SK-N-SH treated with all-trans-retinoic acid at 6 μM for 48 hours (cell line): Measurements from ENCODE around the gene ADPGK.

Experiments
- ARNTL ChIP-seq: fragments of 450-650 bp; formaldehyde crosslinking; IDR thresholded peaks from 2 replicates; pipeline ENCODE4 v1.5.0; 2020; ENCODE audit warnings: low read depth, mild to moderate bottlenecking, moderate library complexity, borderline replicate concordance
- CREB5 ChIP-seq: fragments of 250-450 bp; sonication (Bioruptor Pico); IDR thresholded peaks from 2 replicates; pipeline ENCODE4 v1.5.1; 2020; ENCODE audit warnings: low read depth, mild to moderate bottlenecking, moderate library complexity
- GLIS3 ChIP-seq: fragments of 250-450 bp; sonication (Bioruptor Pico); IDR thresholded peaks from 2 replicates; pipeline ENCODE4 v1.5.0; 2020; ENCODE audit warnings: mild to moderate bottlenecking, moderate library complexity
- OSR1 ChIP-seq: fragments of 250-450 bp; sonication (Bioruptor Pico); IDR thresholded peaks from 2 replicates; pipeline ENCODE4 v1.8.0; 2022; ENCODE audit warnings: moderate library complexity, mild to moderate bottlenecking, inconsistent platforms
- TCF4 ChIP-seq: fragments of 250-450 bp; sonication (Bioruptor Pico); IDR thresholded peaks from 2 replicates; pipeline ENCODE4 v1.8.0; 2021; ENCODE audit warnings: mild to moderate bottlenecking, moderate library complexity, borderline replicate concordance
- TOX ChIP-seq: fragments of 250-450 bp; sonication (Bioruptor Pico); IDR thresholded peaks from 2 replicates; pipeline ENCODE4 v1.8.0; 2021; ENCODE audit warnings: mild to moderate bottlenecking, moderate library complexity, borderline replicate concordance
- ZC3H10 ChIP-seq: fragments of 250-450 bp; sonication (Bioruptor Pico); IDR thresholded peaks from 2 replicates; pipeline ENCODE4 v1.5.1; 2021; ENCODE audit warnings: mild to moderate bottlenecking, moderate library complexity
- ZFP3 ChIP-seq: fragments of 250-450 bp; sonication (Bioruptor Pico); IDR thresholded peaks from 2 replicates; pipeline ENCODE4 v1.5.0; 2020; ENCODE audit warnings: mild to moderate bottlenecking, moderate library complexity
- ZFP30 ChIP-seq: fragments of 450-650 bp; formaldehyde crosslinking; IDR thresholded peaks from 2 replicates; pipeline ENCODE4 v1.5.0; 2022; ENCODE audit warnings: mild to moderate bottlenecking, moderate library complexity
- ZNF70 ChIP-seq: fragments of 450-650 bp; formaldehyde crosslinking; IDR thresholded peaks from 2 replicates; pipeline ENCODE4 v1.5.0; 2020; ENCODE audit warnings: mild to moderate bottlenecking, moderate library complexity
- ZNF8 ChIP-seq: fragments of 450-650 bp; formaldehyde crosslinking; IDR thresholded peaks from 2 replicates; pipeline ENCODE4 v1.5.0; 2020; ENCODE audit warnings: mild to moderate bottlenecking, moderate library complexity
- TF ChIP-seq, protein P1 (sequence below): fragments of 250-450 bp; sonication (Bioruptor Pico); IDR thresholded peaks from 2 replicates; pipeline ENCODE4 v1.8.0; 2021; ENCODE audit warnings: low read depth, mild to moderate bottlenecking, moderate library complexity, borderline replicate concordance

DNA sequence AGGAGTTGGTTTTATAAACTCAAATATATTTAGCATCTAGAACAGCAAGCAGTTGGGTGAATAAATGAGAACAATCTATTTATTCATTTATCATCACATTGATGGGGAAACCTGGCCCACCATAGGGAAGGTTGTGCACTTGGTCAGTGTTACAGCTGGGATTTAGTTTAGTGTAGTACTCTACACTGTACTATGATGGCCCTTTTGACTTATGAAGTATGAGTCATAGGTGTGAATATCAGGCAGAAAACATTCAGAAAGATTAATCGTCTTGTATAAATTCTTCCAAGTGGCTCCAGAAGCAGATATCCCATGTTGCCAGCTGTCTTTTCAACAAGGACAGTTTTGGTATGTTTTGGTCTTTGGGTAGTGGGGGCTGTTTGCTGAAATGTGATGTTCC is 59.5 kb downstream of the ADPGK start:
- TF ChIP-seq GLIS3 (CRISPR knock-in tag) (no peak), OSR1 (no peak), TCF4 (CRISPR knock-in tag) (no peak), CREB5 (CRISPR knock-in tag) (no peak), ZNF70 (CRISPR knock-in tag) (no peak), ZC3H10 (CRISPR knock-in tag) (no peak), ZFP30 (CRISPR knock-in tag) (no peak), ZFP3 (CRISPR knock-in tag) (no peak), TOX (no peak), ZNF8 (CRISPR knock-in tag) (no peak), ARNTL (CRISPR knock-in tag) (no peak)
- TF ChIP-seq, protein P1, sequence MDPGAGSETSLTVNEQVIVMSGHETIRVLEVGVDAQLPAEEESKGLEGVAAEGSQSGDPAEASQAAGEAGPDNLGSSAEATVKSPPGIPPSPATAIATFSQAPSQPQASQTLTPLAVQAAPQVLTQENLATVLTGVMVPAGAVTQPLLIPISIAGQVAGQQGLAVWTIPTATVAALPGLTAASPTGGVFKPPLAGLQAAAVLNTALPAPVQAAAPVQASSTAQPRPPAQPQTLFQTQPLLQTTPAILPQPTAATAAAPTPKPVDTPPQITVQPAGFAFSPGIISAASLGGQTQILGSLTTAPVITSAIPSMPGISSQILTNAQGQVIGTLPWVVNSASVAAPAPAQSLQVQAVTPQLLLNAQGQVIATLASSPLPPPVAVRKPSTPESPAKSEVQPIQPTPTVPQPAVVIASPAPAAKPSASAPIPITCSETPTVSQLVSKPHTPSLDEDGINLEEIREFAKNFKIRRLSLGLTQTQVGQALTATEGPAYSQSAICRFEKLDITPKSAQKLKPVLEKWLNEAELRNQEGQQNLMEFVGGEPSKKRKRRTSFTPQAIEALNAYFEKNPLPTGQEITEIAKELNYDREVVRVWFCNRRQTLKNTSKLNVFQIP (CRISPR knock-in tag), result no peak
